Activated CD8-positive, alpha-beta memory T cell treated with anti-CD3 and anti-CD28 coated beads, Interleukin-2, amount 50 U/mL, for 24 hours (primary cell): ENCODE results near the gene CD101.

ENCODE experiments used
- DNase-seq: peaks from one replicate; pipeline ENCODE4 v3.0.0-alpha.2; 2020; ENCODE audit errors: extremely low read depth

Gene CD101

DNA sequence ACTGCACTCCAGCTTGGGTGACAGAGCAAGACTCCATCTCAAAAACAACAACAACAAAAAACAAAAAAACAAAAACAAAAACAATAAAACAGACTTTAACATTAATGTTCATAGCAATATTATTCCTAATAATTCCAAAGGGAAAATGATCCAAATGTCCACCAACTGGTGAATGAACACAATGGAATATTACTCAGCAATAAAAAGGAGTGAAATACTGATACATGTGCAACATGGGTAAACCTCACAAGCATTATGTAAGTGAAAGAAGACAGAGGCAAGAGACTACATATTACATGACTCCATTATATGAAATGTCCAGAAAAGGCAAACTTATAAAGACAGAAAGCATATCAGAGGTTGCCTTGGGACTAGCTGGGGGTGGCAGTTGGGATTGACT is 52.5 kb downstream of the CD101 start:
- no peak for DNase-seq

DNA sequence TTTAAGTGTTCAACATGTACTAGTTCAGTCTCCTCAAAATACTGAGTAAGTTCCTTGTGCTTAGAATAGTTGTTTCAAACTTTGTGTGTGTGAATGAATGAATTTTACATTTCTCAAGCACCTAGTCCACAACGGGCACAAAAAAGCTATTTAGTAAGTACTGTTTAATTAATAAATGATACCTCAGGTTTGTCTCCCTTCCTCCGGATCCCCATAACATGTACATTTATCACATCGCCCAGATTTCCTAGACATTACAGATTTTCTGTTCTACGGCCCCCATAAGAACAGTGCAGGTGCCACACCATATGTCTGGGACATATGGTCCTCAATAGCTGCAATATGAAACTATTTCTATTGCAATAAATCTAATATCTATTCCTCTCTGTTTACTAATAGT is 57.2 kb downstream of the CD101 start:
- no peak for DNase-seq

DNA sequence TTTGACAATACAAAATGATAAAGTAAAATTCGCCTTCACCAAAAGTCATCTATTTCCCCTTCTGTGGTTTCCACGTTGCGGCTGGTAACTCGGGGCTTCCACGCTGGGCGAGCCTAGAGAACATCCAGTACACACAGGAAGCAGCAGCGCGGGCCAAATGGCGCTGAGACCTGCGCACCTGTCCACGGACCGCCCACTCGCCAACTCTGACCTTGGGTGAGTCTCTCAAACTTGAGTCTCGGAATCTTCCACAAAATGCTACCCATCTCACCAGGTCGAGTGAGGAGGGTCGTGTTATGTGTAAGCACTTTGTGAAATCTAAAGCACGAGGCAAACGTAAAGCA is 57.7 kb downstream of the CD101 start:
- peak; percentile 19 for DNase-seq

DNA sequence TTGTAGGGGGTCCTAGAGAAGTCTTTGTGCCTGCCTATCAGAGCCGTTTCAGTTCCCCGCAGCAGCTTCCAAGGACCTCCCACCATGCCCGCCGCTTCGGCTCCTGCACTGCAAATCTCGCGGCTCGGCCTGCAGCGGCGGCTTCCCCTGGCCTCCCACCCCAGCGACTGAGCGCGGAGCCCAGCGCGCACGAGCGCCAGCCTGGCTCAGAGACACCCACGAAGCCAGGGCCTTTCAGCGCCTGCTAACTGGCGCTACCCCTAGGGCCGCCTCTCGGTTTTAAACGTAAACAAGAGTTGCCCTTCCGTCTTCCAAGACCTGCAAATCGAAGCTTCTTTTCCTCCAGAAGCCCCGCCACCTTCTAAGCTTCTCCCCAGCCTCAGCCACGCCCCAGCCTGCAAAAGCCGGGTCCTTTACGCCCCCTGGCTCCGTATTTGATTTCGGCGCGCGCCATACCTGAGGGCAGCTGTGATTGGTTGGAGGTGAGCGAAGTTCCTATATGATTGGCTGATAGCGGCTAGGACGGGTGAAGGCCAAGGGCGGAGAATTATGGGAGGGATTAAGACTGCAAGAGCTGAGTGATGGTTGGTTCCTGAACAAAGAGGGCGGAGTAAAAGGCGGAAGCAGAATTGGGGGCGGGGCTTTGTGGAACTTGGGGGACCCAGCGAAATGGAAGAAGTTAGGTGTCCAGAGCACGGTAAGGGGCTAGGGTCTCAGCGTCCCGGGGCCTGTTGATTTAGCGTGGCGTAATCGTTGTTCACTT is 58.3 kb downstream of the CD101 start, which contains the start of gene TTF2:
Gene TTF2, plus strand, starts transcription at position 649 of the 763 bp plus-strand sequence. Its CDS starts 21 bp downstream, at position 670.
- peak; percentile 93 for DNase-seq

DNA sequence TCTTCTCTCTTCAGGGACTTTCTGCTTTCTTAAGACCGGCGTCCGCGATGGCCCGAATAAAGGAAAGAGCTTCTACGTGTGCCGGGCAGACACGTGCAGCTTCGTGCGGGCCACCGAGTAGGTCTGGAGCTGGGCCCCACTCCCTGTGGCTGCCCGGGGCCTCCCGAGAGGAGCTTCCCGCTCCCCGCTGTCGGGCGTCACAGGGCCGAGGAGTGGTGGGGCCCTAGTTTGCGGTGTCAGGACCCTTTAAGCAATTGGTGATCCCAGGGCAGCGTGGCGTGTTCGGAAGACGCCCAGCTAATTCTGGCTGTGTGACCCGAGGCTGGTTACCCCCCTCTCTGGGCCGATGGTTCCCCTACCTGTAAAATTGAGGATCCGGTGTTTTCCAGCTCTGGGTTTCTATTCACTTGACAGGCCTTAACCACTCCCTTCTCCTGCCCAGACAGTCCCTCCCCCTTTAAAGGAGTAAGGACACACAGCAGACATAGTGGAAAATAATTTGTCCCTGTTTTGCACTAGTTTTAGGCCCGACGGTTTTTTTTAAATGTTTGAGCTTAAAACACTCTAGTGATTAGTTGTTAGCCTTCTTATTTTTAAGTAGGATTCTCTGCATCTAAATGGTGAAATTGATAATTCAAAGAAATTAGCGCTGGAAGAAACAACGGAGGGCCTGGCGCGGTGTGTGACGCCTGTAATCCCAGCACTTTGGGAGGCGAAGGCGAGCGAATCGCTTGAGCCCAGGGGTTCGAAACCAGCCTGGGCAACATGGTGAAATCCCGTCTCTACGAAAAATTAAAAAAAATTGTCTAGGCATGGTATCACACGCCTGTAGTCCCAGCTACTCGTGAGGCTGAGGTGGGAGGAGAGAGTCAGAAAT is 59.1 kb downstream of the CD101 start:
- no peak for DNase-seq

DNA sequence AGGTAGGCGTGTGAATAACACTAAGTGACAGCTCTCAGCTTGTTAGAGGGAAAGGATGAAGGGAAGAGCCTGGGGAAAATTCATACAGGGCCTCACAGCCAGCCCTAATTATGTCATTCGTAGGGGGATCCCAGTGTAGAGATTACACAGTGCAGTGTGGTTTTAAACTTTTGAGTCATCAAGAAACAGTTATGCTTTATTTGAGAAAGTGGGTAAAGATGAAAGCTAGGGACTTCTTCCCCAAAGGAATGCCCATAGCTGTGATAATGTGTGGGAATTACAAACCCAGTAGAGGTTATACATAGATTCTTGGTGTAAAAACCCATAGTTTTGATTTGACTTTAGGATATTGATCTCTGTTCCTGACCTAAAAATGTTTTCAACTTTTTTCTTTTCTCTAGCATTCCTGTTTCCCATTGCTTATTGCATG is 60.4 kb downstream of the CD101 start:
- no peak for DNase-seq

DNA sequence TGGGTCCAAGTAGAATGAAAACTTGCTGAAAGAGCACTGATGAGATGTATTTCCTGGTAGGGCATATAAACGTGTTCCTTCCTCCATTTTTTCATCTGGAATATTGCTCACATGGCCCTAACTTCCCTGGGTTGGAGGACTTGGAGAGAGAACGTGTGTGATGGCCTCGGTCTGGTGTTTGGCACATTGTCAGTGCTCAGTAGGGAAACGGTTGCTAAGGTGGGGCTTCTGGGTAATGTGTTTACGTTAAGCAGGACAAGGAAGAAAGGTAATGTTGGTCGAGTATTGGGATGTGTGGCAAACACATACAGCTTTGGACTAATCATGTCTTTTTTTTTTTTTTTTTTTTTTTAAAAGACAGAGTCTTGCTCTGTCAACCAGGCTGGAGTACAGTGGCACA is 64.8 kb downstream of the CD101 start:
- DNase-seq = no peak

DNA sequence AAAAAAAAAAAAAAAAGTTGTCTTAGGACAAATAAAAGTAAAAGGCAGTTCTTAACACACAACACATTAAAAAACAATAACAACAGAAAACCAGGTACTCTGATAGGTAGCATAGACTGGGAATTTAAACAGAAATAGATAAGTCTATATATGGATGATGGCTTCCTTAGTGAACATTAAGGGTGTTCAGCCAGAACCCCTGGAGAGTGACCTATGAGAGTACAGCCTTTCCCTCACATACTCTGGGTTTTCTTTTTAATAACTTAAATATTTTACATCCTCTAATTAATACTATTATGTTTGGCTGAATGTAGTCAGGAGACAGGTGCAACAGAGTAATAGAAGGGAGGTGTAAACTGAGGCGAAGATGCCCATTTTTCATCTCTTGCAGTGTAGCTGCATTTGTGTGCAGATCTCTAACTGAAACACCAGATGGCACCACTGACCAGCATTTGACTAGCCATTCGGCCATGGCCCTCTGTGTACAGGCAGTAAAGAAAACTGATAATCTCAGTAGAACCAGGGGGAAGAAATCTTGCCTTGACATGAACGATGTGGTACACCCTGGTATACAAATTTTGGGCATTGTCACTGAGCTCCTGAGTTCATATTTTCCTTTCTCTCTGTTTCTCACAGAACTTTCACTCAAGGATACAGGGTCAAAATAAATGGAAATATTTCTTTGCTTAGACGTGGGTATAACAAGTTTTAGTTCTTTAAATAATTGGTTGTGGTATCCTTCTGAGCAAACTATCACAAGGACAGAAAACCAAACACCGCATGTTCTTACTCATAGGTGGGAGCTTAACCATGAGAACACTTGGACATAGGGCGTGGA is 66.2 kb downstream of the CD101 start:
- no peak for DNase-seq

DNA sequence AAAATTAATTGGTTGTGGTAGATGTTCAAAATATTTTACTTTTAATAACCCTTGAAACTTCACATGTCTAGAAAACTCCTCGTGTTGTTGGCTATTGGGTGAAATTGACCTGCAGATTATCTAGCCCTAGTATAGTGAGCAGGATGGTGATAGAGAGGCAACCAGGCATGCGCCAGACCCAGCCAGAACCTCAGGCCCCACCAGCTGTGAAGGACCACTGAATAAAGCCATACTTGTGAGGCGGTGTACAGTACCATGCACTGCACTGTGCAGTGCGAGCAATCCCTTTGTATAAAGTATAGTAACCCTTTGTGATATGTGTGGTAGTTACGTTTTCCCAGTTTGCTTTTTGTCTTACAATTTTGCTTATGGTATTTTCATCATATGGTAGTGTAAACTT is 67.0 kb downstream of the CD101 start:
- DNase-seq = no peak

DNA sequence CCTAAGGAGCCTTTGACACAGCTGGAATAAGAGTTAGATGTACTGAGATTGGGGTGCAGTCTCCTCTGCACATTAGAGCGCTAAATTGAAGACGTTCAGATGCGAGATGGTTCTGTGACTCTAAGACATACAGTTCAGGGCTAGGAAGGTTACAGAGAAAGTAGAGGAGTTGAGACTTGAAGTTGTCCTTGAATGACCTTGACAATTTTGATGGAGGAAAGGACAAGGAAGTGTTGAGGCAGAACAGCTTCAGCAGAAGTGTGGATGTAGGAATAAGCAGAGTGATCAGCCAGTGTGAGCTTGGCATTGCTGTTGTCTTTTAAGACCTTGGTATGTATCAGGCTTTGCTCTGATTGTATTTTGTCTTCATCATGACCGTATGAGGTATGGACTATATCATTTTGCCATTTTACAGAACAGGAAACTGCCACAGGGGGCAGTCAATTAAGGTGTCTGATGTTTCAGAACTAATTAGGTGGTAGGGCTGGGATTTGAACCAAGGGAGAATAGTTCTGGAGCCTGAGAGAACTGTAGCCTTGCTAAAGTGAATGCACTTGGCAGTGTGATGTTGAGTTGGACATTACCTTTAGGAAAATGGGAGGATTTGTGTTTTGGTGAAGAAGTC is 67.8 kb downstream of the CD101 start:
- no peak for DNase-seq

DNA sequence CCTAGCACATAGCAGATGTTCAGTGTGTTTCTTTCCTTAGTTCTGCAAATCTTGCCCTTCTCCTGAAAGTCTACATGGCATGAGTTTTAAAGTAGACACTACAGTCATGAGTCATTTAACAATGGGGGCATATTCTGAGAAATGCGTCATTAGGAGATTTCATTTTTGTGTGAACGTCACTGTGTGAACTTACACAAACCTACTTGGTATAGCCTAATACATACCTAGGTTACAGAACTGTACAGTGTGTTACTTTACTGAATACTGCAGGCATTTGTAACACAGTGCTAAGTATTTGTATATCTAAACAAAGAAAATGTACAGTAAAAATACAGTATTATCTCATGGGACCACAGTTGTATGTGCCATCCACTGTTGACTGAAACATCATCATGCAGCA is 68.6 kb downstream of the CD101 start:
- DNase-seq = no peak

DNA sequence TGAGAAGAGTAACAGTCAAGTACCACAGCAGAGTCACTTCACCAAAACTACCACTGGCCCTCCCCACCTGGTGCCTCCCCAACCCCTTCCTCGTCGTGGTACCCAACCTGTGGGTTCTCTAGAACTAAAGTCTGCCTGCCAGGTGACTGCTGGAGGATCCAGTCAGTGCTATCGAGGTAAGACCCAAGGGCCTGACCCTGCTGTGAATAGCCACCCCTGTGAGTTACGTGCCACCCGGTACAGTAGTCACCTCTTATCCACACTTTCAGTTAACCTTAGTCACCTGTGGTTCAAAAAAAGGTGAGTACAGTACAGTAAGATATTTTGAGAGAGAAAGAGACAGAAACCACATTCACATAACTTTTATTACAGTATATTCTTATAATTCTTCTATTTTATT is 75.1 kb downstream of the CD101 start:
- DNase-seq = no peak

DNA sequence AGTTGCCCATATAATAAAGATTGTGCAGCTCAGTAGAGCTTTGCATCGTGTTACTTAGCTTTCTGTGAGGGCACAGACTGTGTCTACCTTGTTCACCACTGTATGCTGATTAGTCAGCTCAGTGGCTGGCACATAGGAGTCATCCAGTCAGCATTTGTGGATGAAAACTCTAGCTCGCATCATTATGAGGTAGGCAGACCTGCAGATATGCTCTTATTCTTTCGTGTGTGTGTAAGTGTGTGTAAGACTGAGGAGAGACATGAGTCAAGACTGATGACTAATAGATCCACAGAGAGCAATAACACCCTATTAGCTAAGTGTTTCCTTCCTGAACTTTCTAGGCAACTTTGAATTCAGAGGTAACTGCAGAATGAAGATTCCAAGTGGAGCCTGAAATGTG is 75.7 kb downstream of the CD101 start:
- peak; percentile 19 for DNase-seq

DNA sequence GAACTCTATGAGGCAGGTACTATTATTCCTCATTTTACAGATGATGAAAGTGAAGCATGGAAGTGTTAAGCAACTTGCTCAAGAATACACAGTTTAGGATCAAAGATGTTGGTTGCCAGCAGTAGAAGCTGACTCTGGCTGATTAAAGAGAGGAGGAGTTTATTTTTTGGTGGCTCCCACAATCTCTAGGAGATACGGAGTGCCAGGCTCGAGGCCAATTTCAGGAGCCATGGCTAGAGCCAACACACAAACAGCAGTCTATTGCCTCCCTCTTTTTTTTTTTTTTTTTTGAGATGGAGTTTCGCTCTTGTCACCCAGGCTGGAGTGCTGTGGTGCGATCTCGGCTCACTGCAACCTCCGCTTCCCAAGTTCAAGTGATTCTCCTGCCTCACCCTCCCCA is 78.2 kb downstream of the CD101 start:
- DNase-seq = no peak

DNA sequence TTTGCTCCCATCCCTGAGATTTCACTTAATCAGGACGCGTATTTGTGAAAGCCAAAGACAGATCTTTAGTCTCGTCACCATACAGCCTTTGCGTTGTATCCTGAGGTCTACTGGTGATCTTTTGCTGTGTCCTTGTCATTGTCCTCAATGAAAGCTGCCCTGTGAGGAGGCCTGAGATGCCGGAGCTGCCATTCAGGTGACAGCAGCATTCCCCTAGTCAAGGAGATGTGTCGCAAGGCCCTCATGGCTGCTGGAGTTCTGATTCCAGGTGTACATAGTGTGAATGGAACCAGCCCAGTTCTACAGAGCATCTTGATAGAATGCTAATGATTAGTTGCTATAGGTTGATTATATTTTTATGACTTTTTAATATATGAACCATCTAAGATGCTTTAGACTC is 82.7 kb downstream of the CD101 start:
- DNase-seq = no peak
